Fibroblast of gingiva (primary cell): ENCODE results near the gene MYO9A.
"Not testable (repeated sequence)": the region's sequence is repeated elsewhere in the genome, so short reads cannot be mapped to it uniquely, and the experiment has no call there.

Experiments
- DNase-seq: peaks from one replicate; pipeline ENCODE4 v3.0.0-alpha.2; 2011; ENCODE audit warnings: low read depth

Gene MYO9A

DNA sequence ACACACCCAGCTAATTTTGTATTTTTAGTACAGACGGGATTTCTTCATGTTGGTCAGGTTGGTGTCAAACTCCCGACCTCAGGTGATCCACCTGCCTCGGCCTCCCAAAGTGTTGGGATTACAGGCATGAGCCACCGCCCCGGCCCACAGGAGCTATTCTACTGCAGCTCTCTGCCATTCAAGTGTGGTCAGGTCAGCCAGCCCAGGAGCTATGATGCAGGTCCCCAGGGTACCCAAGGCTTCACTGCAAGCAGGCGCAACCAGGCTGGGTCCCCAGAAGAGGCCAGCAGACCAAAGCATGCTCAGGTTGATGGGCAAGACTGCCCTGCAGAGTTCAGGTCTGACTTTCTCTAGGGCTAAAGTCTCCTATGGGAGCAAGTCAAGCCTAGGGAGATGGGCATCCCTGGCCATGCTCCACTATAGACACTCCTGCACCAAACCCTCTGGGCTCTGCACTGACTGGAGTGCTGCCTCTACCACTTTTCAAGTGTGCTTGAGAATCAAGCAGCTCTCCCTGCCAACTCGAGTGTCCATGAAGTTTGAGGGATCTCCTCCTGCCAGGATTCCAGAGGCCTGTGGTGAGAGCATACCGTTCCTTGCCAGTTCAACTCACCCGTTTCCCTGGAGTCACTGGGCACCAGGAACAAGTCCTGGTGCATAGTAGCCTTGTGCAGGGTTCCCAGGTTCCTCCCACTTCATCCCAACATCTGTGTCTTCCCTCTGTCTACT, 30.9 kb downstream of the MYO9A start:
- DNase-seq = peak; percentile 7

DNA sequence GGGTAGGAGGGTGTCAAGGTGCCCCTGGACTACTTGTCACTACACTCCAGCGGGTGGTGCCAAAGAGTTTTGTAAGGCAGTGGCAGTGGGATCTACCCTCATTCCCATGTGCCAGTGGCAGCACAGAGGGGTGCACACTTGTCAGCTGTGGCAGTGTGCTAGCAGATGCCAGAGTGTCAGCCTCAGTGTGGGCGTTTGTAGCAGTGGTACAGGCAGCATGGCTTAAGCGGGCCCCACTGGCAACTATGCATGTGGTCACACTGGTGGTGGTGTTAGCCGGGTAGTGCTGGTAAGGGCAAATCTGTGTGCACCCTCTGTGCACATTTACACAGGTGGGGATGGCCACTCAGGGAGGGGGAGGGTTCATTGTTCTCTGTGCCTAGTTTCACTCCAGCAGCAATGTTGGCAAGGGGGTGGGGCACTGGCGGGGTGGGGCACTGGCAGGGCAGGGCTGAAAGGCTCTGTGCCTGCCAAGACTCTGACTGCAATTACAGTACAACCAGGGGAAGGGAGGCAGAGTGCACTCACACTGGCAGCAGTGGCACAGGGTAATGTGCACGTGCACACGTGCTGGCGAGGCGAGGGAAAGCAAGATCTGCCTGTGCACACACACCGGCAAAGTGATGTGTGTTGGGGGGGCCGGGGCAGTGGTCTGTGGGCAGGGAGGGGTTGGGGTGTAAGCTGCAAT, 31.8 kb downstream of the MYO9A start:
- DNase-seq = no peak

DNA sequence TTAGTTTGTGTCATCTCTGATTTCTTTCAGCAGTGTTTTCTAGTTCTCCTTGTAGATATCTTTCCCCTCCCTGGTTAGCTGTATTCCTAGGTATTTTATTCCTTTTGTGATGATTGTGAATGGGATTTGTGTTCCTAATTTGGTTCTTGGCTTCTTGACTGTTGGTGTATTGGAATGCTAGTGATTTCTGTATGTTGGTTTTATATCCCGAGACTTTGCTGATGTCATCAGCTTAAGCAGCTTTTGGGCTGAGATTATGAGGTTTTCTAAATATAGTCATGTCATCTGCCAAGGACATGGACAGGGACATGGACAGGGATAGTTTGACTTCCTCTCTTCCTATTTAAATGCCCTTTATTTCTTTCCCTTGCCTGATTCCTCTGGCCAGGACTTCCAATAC, 35.8 kb downstream of the MYO9A start:
- DNase-seq = no peak

DNA sequence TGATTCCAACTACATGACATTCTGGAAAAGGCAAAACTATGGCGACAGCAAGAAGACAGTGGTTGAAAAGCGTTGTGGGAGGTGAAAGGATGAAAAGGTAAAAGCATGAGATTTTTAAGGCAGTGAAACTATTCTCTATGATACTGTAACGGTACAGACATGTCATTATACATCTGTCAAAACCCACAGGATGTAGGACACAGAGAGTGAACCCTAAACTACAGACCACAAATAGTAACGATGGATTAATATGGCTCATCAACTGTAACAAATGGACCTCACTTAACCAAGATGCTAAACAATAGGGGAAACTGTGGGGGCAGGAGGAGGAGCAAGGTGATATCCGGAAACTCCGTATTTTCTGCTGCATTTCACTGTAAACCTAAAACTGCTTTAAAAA, 39.1 kb downstream of the MYO9A start:
- no peak for DNase-seq

DNA sequence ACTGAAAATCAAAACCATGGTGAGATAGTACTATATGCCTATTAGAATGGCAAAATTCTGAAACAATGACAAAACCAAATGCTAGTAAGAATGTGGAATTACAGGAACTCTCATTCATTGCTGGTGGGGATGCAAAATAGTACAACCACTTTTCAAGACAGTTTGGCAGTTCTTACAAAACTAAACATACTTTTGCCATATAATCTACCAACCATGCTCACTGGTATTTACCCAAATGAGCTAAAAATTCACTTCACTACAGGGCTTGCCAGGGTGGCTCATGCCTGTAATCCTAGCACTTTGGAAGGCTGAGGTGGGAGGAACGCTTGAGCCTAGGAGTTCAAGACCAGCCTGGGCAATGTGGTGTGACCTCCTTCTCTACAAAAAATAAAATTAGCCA, 40.0 kb downstream of the MYO9A start:
- peak; percentile 54 for DNase-seq

DNA sequence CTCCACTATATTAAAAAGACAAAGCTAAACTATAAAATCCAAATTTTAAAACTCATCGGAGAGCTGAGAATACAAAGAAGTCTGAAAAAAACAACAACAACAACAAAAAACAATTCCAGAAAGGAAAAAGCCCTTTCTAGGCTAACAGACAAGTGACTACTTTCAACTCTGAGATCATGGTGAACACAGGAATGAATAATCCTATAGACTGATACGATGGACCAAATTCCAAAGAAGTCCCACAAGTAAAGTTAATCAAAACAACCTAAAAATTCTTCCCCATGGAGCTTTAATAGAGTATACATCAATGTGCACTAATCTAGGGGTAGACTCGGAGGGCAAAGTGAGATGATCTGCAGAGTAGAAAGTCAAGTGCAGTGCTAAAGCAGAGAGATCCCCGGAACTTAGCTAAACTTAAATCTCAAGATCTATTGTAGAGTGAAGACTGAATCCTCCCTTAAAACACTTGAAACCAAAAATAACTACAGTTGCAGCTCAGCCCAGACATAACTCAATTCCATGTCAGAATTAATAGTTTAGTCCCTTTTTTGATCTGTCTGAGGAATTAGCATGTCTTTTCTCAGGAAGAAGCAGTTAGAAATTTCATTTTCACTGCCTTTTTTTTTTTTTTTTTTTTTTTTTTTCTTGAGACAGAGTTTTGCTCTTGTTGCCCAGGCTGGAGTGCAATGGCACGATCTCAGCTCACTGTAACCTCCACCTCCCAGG, 43.5 kb downstream of the MYO9A start:
- DNase-seq = no peak

DNA sequence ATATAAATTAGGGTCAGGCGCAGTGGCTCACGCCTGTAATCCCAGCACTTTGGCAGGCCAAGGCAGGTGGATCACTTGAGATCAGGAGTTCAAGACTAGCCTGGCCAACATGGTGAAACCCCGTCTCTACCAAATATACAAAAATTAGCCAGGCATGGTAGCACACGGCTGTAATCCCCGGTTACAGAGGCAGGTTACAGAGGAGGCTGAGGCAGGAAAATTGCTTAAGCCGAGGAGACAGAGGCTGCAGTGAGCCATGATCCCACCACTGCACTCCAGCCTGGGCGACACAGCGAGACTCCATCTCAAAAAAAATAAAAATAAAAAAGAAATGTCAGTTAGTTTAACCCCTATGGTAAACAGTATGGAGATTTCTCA, 46.5 kb downstream of the MYO9A start:
- not testable (repeated sequence) for DNase-seq

DNA sequence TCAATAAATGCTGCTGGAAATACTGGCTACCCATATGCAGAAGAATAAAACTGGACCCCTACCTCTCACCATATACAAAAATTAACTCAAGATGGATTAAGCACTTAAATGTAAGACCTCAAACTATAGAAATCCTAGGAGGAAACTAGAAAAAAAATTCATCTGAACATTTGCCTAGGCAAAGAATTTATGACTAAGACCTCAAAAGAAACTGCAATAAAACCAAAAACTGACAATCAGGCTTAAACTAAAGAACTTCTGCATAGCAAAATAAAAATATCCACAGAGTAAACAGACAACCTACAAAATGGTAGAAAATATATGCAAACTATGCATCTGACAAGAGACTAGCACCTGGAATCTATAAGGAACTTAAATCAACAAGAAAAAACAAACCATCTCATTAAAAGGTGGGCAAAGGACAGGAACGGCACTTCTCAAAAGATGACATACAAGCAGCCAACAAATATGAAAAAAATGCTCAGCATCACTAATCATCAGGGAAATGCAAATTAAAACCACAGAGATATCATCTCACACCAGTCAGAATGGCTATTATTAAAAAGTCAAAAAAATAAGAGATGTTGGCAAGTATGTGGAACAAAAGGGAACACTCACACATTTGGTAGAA, 47.0 kb downstream of the MYO9A start:
- peak; percentile 7 for DNase-seq

DNA sequence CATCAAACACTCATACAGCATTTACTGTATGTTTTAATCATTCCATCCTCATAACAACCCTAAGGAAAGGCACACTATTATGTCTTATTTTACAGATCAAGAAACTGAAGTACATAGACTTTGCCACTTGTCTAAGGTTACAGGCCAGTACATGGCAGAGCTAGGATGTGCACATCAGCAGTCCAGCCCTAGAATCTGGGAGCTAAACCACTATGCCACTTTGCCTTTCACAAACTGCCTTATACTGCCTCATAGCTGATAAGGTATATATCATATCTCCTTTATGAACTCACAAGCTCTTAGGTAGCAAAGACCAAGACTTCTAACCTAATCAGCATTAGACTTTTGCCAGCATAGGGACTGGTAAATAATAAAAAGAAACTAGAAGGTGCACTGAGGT, 49.1 kb downstream of the MYO9A start:
- DNase-seq = no peak

DNA sequence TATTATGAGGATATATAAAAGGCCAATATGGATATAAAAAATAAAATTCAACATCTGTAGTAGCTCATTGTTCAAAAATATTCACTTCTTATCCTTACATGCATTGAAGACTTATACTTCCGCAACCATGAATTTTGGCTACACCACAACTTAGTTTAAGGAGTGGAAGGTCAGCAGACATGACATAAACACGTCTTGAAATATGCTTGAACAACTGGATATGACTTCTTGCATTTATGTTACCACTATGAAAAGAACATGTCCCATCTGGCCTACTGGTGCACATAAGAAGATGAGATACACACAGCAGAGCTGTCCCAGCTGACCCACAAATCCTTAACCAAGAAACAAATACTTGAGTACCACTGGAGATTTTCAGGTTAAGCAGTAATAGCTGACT, 52.1 kb downstream of the MYO9A start:
- DNase-seq = no peak

DNA sequence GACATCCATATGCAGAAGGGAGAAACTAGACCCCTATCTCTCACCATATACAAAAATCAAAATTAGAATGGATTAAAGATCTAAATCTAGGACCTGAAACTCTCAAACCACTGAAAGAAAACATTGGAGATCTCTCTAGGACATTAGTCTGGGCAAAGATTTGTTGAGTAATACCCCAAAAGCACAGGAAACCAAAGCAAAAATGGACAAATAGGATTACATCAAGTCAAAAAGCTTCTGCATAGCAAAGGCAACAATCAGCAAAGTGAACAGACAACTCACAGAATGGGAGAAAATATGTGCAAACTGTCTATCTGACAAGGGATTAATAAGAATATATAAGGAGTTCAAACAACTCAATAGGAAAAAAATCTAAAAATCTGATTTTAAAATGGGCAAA, 54.8 kb downstream of the MYO9A start:
- no peak for DNase-seq

DNA sequence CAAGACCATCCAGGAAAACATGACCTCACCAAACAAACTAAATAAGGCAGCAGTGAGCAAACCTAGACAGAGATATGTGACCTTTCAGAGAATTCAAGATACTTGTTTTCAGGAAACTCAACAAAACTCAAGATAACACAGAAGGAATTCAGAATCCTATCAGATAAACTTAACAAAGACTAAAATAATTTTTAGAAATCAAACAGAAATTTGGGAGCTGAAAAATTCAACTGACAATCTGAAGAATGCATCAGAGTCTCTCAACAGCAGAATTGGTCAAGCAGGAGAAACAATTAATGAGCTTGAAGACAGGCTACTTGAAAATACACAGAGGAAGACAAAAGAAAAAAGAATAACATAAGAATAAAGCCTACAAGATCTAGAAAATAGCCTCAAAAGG, 55.6 kb downstream of the MYO9A start:
- DNase-seq = no peak

DNA sequence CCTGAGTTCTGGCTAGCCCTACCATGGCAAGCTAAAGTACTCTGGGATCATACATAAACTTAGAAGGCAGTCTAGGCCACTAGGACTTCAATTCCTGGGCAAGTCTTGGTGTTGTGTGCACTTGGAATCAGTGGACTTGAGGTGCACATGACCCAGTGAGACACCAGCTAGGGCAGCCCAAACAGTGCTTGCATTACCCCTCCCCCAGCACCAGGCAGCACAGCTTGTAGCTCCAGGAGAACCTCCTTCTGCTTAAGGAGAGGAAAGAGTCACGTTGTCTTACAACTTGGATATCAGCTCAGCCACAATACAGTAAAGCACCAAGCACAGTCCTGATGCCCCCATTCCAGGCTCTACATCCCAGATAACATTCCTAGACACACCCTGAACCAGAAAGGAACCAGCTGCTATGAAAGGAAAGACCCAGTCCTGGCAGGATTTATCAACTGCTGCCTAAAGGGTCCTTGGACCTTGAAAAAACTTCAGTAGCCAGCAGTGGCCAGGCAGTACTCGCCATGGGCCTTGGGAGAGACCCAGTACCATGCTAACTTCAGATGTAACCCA, 57.2 kb downstream of the MYO9A start:
- no peak for DNase-seq

DNA sequence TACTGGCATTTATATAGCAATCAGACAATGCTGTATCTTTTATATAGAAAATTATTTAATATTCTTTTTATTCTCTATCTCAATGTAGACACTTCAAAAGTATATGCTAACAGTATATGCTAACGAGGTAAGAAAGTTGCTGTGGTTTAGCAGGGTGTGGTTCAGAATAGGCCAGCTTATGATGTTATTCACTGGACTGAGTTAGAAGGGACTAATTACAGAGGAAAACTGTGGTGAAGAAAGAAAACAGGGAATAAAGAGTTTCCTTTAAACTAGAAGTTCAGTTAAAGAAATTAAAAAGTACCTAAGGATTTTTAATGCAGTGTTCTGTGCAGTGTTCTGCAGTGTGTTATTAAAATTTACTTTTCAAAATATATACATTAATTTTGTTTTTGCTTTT, 59.4 kb downstream of the MYO9A start:
- no peak for DNase-seq

DNA sequence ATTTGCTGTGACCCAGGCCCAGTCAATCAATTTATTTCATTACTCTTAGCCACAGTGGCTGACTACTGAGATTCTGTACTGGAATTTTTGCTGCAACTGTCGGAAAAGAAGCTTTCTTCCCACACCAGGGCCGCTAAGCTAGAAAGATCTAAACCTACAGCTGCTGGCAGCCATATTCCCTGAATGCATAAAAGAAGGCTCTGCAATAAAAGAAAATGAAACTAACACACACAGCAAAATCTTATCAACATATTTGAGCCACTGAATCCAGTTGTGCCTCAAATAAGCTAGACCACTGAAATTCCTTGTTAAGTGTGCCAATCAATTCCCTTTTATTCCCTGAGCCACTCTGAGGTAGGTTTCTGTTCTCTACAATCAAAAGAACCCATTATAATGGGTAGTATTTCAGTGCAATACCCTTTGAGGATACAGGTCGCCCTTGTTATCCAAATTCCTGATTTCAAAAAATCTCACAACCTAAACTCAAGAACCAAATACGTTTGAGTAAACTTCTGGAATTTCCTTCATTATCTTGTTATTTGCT, 60.3 kb downstream of the MYO9A start:
- no peak for DNase-seq

DNA sequence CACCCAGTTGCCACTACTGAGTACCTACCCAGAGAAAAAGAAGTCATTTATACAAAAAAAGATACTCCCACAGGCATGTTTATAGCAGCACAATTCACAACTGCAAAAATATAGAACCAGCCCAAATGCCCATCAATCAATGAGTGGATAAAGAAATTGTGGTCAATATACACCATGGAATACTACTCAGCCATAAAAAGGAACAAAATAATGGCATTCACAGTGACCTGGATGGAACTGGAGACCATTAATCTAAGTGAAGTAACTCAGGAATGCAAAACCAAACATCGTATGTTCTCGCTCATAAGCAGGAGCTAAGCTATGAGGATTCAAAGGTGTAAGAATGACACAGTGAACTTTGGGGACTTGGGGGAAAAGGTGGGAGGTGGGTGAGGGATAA, 61.7 kb downstream of the MYO9A start:
- not testable (repeated sequence) for DNase-seq

DNA sequence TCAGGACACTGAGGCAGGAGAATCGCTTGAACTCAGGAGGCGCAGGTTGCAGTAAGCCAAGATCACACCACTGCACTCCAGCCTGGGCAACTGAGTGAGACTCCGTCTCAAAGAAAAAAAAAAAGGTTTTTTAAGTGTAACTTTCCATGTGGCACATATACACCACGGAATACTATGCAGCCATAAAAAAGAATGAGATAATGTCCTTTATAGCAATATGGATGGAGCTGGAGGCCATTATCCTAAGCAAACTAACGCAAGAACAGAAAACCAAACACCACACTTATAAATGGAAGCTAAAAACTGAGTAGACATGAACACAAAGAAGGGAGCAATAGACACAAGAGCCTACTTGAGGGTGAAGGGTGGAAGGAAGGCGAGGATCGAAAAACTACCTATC, 64.7 kb downstream of the MYO9A start:
- DNase-seq = not testable (repeated sequence)

DNA sequence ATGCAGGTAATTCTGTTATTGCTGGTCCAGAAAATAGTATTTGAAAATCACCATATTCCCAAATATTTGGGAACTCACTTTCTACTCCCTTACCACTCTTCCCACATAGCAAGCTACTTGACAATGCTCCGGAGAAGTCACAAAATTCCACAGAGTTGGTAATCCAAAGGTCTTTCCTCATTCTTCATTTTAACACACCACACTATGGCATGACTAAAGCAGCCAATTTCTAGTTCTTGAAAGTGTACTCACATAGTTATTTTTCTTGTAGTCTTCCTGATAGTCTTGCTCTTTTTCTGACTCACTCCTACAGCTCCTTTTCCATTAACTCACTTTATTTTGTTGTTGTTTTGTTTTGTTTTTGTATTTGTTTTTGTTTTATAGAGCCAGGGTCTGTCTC, 67.2 kb downstream of the MYO9A start:
- no peak for DNase-seq

DNA sequence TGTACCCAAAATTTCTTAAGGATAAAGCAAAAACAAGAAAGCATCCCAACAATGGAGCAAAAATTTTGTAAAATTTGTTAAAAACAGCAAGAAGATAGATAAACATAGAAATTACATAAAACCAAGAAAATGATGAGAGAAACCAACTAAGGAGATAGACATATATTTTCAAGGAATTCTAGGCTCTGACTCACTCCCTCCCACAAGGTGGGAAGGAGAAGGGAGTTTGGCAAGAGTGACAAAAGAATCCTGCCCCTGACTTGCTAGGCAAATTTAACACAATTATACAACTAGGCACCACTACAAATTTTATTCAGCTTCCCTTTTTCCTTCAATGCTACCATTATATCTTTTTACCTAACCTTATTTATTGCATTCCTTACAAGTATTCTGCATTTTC, 70.9 kb downstream of the MYO9A start:
- DNase-seq = no peak

DNA sequence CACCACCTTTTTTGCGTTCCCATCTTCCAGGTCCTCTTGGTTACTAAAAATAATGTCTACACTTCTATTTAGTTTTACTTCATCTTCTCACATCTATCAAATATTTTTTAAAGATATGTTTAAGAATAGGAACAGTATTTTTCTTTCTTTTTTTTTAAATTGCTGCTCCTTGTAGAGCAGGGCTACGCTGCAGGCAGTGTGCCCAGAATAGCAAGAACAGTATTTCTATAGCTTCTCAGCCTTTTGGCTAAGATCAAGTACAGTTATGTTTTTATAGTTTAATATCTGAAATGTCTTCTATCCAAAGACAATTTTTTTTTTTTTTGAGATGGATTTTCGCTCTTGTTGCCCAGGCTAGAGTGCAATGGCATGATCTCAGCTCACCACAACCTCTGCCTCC, 73.0 kb downstream of the MYO9A start:
- no peak for DNase-seq

DNA sequence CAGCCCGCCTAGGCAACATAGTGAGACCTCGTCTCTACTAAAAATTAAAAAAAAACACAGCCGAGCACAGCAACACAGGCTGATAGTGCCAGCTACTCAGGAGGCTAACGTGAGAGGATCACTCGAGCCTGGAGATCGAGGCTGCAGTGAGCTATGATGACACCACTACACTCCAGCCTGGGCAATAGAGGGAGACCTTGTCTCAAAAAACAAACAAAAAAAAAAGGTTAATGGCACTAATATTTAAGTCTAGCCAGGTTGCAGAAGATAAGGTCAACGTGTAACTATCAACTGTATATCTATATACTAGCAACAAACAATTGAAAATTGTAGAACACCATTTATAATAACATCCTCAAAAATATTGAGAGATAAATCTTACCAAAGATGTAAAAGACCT, 75.1 kb downstream of the MYO9A start:
- DNase-seq = no peak

DNA sequence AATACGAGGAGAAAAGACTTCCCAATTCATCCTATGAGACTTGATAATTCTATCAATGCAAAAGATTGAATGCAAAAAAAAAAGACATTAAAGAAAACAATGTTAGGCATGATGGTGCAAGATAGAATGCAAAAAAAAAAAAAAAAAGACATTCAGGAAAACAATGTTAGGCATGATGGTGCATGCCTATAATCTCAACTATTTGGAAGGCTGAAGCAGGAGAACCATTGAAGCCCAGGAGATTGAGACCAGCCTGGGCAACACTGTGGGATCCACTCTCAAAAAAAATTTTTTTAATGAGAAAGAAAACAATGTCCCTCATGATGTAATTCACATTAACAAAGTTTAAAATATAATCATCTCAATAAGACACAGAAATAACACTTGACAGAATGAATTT, 75.9 kb downstream of the MYO9A start:
- DNase-seq = no peak
